GM18909 (cell line): ENCODE measurements around the gene SP6.

ENCODE experiments used
- ATAC-seq: cut with Tn5 transposase; IDR thresholded peaks from one replicate; pipeline ENCODE4 v1.9.1; 2021; ENCODE audit warnings: mild to moderate bottlenecking; ENCODE audit not compliant: unreplicated experiment, poor library complexity

The SP6 gene

DNA sequence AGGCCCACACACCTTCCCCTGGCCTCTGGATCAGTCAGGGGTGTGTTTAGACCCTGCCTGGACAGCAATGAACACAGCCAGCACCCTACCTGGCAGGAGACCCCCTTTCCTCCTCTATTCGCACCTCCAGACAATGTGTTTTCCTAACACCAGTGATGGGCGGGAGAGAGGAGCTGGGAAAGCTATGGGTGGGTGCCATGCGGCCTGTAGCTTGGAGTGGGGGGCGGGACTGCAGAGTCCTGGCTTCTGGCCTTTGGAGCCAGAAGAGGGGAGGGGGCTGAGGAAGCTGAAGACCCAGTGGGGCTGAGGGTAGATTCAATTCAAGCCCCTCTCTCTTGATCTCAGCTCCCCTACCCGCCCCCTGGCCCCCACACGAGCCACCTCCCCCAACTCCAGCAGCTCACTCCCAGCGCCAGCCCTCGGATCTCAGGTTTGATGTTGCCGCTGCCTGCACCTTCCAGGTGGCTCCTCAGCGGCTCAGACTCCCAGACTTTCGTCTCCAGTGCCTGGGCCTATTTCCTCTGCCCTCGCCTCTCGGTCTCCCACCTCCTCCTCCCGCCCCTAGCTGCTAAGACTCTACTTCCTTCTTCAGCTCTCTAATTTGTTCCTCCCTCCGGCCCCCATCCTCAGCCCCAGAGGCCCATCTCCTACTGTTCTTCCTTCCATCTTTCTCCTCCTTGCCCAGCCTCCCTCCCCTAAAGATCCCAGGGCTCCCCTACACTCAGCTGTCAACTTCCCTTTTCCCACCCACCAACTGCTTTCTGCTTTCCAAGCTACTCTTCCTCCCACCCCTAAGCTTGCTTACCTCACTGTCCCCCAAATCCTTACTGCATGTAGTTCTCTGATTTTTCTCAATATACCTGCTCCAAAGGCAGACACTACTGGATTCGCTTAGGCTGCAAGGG, 6.8 kb upstream of the SP6 start:
- ATAC-seq, result no peak

GRCh38 chr17:47856830-47857229, 5.9 kb upstream of the SP6 start:
- no peak for ATAC-seq

- no peak for ATAC-seq
These were observed 4.8 kb upstream of the SP6 start for GRCh38 chr17:47855737-47856136.

GRCh38 chr17:47853616-47854015, 2.7 kb upstream of the SP6 start:
- no peak for ATAC-seq

- ATAC-seq, result no peak
These were observed 1.4 kb upstream of the SP6 start for GRCh38 chr17:47852113-47852949.

DNA sequence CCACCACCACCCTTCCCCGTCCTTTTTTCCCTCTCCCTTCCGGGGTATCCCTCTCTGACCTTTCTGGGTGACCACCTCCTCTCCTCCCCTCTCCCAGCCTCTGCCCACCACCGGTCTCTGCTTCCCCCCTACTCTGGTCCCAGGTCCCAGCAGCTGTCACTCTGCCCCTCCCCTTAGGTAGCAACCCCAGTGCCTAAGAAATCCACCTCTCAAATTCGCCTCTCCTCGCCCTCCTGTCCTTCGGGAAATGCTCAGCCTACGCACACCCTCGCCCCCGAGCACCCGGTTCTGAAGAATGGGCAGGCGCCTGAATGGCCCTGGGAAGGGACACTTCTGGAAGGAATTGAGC, 775 bp upstream of the SP6 start:
- no peak for ATAC-seq

DNA sequence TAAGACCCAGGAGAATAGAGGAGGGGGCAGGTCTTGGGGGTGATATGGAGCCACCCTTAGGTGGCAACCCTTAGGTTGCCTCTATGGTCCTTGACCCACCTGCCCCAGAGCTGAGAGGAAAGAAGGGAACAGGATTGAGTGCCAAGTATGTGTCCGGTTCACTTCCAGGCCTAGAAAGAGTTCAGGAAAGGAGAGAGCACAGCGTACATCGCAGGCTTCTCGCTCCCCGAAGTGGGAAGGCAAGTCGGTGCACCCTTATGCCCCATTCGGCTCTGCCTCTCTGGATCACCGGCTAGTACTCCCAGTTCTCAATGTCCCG, 631 bp downstream of the SP6 start:
- no peak for ATAC-seq

DNA sequence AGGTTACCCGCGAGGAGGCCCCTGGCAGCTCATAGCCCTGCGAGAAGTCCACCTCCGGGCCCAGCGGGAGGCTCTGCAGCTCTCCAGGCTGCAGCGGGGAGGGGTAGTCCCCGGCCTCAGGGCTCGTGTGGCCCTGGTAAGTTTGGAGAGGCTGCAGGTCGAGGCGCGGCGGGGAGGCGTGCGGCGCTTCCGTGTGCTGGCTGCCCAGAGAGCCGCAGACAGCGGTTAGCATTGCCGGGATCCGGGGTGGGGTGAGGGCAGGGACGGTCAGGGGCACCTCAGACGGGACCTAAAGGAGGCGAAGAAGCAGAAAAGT, 2.8 kb downstream of the SP6 start:
- ATAC-seq, result no peak

DNA sequence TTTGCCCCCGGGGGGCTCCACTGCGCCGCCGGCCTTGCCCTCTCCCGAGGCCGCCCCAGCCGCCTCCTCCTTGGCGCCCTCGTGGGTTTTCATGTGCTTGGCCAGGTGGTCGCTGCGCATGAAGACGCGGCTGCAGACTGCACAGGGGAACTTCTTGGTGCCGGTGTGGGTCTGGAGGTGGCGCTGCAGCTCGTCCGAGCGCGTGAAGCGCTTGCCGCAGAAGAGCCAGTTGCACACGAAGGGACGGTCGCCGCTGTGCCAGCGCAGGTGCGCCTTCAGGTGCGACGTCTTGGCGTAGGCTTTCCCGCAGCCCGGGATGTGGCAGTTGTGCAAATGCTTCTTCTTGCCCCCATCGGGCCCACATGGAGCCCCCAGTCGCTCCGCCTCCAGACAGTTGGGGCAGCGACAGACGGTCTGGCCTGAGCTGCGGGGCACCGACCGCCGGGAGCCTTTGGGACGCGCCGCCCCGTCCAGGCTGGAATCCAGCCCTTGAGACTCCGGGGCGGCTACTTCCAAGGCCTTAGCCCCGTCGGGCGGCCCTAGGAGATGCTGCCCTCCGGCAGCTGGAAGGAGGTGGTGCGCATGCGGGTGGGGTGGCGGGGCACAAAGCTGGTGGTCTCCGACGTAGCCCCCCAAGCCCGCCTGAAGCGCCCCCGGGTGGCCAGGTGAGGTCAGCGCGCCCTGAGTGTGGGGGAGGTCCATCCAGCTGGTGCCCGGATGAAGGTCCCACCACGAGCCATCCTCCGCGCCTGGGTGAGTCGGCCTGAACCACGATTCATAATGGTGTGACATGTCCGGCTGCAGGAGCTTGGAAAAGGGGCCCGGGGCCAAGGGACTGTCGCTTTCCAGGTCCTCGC, 3.4 kb downstream of the SP6 start:
- no peak for ATAC-seq

DNA sequence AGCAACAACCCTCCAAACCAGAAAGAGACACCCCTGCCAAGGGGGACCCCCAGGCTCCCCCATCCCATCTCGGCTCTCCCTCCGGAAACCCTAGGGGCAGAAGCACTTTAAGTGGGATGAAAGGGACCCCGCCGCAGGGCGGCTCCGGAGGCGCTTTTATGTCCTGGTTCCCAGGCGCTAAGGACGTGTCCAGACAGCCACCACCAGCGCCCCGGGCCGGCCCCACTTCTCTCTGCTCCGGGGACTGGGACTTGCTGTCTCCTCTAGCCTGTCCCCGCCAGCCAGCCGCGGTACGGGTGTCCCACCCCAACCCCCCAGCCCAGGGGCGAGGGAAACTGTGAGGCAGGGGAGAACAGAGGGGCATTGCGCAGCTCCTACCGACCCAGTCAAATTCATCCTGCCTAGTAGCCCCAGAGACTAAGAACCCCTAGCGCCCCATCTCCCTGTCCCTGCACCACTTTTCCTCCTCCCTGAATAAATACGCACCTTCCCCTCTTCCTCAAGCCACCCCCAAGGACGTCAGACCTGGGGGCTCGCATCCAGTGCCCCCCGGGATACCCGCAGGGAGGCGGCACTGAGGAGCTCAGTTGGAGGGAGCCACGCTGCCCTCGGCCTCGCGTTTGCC, 4.1 kb downstream of the SP6 start:
- no peak for ATAC-seq

DNA sequence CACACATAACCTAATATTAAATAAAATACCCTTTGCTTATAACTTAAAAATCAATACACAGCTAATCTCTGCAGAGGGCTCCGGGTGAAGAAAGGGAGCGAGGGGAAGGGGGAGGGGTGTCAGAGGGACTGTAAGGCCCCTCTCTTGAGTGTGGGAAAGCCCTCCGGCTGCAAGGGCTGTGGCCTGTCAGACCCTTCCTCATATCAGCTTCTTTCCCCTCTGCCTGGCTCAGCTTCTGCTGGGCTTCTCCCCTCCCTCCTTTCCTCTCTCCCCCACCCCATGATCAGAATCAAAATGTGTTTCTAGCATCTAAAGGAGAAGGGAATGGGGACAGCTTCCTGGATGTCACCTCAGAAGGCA, 5.3 kb downstream of the SP6 start:
- no peak for ATAC-seq

GRCh38 chr17:47844814-47845715, 5.9 kb downstream of the SP6 start:
- ATAC-seq, result no peak

- no peak for ATAC-seq
These were observed 6.7 kb downstream of the SP6 start for GRCh38 chr17:47844227-47844626.

- no peak for ATAC-seq
These were observed 7.6 kb downstream of the SP6 start for GRCh38 chr17:47843391-47843730.

- no peak for ATAC-seq
These were observed 9.3 kb downstream of the SP6 start for GRCh38 chr17:47841488-47842291.

DNA sequence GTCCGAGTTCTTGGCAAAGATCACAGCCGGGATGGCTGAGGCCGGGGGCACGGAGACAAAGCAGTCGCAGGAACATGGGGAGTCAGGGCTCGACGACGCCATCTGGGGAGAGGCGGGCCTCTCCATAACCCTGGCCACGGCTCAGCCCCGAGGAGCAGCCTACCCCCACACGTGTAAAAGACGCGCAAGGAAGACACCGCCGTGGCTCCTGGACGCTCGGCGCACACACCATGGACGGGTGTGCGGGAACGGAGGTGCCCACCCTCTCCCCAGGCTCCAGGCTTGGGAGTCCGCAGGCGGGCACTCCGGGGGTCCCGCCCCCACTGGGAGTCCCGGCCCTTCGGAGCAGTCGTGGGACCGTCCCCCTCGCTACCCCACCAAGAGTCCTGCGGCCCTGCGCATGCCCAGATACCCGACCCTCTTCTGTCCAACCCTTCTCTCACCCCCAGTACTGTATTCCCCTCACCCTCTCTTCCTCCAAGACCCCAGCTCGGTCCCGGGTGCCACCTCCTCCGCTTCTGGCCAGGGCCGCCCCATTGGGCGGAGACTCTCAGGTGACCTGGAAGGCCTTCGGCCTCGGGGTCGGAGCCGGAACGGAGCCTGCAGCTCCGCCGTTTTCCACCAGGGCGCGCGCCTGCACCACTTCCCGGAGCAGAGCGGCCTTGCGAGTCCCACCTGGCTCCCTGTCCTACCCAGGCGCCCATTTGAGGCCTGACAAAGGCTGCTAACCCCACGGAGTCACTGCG, 10.0 kb downstream of the SP6 start, which contains the start of gene SCRN2:
Gene SCRN2 (minus strand): TSS at position 532 of the 746 bp plus-strand sequence. CDS start 430 bp downstream, at position 102.
- peak; percentile 83 for ATAC-seq

DNA sequence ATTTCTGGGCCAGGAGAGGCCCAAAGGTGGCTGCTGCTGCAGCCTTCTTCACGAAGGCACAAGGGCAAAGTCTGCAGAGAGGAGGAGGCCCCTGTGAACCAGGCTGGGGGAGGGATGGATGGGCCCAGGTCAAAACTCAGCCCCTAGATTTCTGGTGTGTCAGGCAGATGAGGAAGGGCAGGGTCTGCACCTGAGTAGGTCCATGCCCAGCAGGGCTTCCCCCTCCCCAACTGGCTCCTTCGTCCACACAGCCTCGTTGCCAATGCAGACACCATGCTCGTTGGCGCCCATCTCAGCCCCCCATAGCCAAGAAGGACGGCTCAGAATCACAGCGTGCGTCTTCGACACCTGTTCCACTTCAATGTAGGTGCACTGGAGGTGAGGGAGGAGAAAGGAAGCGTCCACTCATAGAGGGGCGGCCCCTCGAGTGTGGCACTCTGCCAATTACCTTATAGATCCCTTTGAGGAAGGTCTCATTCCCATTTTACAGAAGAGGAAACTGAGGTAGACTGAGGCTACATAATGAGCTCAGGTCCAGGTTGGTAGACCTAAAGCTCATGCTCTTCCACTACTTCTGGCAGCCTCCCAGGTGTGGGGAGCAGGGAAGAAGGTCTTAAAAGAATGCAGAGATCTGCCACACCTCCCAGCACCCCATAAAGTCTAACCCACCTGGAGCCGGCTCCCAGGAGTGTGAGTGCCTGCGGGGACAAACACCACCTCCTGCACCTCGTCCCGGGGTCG, 10.8 kb downstream of the SP6 start:
- ATAC-seq, result no peak
